GM21447 (cell line): ENCODE data around the gene HAGH.

Experiments used
- ATAC-seq: cut with Tn5 transposase; IDR thresholded peaks from one replicate; pipeline ENCODE4 v1.9.1; 2021; ENCODE audit not compliant: unreplicated experiment

HAGH gene

DNA sequence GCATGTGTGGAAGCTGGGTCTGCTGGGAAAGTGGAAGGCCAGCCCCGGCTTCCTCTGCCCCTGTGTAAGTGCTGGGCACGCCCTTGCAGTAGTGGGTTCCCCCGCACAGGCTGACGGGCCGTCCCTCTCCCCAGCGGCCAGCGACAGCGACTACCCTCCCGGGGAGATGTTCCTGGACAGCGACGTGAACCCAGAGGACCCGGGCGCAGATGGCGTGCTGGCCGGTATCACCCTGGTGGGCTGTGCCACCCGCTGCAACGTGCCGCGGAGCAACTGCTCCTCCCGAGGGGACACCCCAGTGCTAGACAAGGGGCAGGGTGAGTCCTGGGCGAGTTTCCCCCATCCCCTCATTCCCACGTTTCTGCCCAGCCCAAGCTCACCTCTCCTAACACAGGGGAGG, 60.8 kb downstream of the HAGH start:
- ATAC-seq, result no peak

DNA sequence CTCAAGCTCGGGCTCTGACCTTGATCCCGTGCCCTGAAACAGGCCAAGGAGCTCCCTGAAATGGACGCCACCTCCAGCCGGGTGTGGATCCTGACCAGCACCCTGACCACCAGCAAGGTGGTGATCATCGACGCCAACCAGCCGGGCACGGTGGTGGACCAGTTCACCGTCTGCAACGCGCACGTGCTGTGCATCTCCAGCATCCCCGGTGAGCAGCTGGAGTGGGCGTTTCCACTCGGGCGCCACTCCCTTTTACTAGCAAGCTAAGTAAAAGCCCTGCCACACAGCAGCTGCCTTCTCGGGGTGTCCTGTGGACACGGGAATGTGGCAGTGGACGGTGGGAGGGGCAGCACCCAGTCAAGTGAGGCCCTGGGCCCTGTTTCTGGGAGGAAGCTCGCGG, 61.7 kb downstream of the HAGH start:
- ATAC-seq, result no peak

DNA sequence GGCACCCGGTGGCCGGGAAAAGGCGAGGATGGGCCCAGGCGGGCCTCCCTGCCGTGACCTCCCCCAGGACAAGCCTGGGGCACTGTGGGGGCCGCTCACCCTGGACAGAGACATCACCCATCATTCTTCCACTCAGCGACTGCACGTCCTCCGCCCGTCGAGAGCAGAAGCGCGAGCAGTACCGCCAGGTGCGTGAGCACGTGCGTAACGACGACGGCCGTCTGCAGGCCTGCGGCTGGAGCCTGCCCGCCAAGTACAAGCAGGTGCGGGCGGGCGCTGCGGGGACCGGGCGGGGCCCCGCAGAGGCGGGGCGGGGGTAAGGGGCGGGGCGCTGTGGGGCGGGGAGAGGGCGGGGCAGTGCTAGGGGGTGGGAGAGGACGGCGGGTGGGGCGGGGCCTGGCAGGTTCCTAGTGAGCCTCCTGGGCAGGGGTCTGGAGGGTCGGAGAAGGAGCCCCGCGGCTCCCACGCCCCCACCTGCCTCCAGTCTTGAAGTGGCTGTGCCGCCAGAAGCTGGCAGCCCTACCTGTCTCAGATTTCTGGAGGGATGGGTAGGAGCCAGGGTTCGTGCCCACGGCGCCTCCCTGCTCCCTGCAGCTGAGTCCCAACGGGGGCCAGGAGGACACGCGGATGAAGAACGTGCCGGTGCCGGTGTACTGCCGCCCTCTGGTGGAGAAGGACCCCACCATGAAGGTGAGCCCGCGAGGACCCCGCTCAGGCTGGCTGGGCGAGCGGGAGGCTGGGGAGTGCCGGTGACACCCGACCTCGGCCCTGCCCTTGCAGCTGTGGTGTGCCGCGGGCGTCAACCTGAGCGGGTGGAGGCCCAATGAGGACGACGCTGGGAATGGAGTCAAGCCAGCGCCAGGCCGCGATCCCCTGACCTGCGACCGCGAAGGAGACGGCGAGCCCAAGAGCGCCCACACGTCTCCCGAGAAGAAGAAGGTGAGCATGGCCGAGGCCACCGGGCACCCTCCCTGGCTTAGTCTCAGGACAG, 62.8 kb downstream of the HAGH start:
- no peak for ATAC-seq

DNA sequence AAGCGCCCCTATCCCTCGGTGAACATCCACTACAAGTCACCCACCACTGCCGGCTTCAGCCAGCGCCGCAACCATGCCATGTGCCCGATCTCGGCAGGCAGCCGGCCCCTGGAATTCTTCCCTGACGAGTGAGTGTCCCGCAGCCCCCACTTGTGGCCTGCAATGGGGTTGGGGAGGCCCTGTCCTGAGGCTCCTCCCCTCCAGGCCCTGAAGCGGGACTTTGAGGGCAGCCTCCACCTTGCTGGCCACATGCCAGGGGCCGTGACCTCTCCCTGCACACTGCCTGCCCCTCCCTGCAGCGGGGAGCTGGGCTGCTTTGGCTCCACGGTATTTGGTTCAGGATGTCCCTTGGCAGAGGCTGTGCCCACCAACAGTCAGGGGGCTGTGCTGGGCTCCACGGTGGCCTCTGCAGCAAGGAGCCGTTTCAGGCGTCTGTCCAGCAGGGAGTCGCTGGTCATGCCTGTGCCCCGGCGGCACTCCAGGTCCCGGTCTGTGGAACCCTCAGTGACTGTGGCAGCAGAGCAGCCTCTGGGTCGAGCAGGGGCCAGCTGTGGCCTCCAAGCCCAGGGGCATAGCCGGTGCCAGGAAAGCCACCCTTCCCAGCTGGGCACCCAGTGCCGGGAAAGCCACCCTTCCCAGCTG, 63.6 kb downstream of the HAGH start:
- ATAC-seq, result no peak

DNA sequence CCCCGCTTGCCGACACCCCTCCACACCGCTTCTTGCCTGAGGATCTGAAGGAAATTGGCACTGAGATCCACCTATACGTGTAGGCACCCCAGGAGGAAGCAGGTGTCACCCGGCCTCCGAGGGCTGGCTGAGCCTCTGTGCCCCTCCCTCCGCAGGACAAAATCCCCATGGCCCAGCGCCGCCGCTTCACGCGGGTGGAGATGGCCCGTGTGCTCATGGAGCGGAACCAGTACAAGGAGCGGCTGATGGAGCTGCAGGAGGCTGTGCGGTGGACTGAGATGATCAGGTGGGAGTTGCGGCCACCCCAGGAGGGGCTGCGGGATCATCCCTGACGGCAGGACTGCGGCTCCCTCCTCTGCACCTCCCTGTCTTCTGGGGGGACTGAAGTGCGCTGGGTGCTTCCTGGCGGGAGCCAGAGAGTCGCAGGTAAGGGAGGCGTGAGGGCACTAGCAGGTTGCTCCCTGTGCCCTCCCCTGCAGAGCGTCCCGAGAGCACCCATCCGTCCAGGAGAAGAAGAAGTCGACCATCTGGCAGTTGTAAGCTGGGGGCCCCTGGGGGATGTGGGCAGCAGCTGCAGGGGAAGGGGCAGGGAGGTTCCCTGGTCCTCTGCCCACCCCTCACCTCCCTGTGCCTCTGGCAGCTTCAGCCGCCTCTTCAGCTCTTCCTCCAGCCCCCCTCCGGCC, 64.3 kb downstream of the HAGH start:
- no peak for ATAC-seq

DNA sequence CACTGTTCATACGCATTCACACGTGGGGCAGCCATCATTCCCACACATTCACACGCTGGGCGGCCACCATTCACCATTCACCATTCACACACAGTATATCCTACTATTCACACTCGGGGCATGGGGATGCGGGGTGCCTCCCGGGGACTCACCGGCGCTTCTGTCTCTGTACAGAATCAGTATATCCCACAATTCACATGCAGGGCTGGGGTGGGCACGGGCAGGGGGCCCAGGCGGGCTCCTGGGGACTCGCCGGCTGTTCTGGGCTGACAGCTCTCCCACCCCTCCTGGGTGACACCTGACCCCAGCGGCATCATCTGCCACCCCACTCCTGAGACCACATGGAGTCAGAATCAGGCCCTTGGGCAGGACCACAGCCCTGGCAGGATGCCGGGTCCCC, 64.9 kb downstream of the HAGH start:
- no peak for ATAC-seq

DNA sequence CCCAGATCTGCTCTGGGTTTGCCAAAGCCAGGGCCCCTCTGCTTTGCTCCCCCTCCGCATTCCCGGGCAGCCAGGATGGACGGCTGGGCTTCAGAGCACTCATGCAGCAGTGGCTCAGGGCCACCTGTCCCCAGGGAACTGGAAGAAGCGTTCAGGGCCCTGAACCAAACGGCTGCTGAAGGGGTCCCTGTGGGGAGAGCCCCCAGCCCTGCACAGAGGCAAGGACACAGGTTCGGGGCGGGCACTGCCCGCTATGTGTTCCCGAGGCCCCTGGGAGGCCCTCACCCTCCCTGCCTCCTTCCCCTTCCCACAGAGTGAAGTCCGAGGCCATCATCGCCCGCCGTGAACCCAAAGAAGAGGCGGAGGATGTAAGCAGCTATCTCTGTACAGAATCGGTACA, 65.7 kb downstream of the HAGH start:
- no peak for ATAC-seq

DNA sequence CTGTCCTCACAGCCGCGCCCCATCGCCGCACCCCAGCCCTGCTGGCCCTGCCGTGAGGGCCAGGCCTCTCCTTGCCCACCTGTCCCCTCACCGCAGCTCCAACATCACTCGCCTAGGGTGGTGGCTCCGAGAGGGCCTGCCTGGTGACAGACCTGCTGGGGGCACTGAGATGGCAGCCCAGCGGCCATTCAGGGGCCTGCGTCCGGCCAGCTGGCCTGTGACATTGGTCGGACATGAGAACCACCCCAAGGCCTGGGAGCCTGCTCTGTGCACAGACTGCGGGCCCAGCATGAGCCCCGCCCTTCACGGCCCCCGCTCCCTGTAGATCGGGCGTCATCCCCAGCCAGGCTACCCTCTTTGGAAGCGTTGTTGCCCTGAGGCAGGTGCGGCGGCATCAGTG, 67.1 kb downstream of the HAGH start:
- ATAC-seq, result no peak

DNA sequence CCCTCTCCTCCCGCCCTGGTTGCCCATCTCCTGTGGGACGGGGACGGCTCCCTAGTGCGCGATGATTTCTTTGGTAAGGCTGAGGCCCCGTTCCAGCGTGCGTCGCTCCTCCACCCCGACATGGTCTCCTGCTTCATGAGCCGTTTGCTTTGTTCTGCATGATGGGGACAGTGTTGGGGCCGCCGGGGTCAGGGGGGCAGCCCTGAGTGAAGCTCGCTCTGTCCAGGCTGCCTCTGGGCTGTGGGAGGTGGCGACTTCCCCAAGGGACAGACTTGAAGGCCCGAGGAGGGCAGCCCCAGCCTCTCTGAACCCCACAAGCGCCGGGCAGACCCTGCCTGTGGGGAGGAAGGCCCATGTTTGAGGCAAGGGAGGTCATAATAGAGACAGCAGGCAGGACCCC, 67.7 kb downstream of the HAGH start:
- ATAC-seq, result no peak

DNA sequence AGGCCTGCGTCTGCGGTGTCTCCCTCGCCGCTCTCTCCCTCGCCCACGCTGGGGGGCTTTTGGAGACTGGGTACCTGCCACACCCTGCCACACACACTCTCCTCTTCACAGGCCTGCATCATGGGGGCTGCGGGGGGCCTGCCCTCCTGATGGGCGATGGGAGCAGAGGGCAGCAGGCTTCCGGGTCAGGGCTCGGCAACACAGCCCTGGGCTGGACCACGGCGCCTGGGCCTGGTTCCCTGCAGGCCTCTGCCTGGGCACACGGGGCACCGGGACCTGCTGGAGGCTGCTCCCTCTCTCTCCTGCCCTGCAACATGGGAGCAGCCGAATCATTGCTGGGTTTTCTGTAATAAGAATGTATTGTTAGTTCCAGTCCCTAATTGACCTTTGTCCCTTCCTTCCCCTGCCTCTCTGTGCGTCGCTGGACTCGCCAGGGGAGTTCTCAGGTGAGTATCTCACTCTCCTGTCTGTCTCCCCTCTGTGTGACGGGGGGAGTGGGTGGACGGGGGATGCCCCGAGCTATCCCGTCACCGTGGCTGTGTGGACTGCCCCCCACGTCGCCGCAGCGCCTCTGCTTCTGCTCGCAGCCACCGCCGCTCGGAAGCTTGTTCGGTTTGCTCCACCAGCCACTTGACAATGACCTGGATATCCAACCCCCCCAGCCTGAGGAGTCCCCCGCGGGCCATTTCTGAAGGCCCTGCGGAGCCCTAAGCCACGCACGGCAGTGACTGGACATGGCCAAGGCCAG, 68.7 kb downstream of the HAGH start:
- no peak for ATAC-seq
